ENCODE results near the gene ABCA4. TPM values are rescaled to one million over a fixed set of nuclear protein-coding genes. Genes with fewer than 3 reads are reported as not detected.
"Not testable (repeated sequence)": the region's sequence is repeated elsewhere in the genome, so short reads cannot be mapped to it uniquely, and the experiment has no call there.

Gene ABCA4
- total RNA-seq (not detected), polyA plus RNA-seq (not detected), total RNA-seq (not detected)

- H3K9me3 Mint-ChIP-seq: peaks cover 0 to 1% (median 0%) of the 10 kb centered on the region in 11 donors
- no peak within 1 kb of the TSS for H3K27ac ChIP-seq (ENCODE audit: low read depth, low read length)
- no peaks in the 10 kb centered on the region for H3K9me3 ChIP-seq (ENCODE audit: control insufficient read depth in 2 of 3, low read length in 3 of 3)
- no peaks in the 10 kb centered on the region for H3K36me3 Mint-ChIP-seq
- ATAC-seq (no peak), DNase-seq (no peak)
- H3K27me3 Mint-ChIP-seq: peaks cover 0 to 31% (median 10%) of the 10 kb centered on the region in 5 donors
- no peak within 1 kb of the TSS for H3K4me3 ChIP-seq (ENCODE audit: low read length)
- H3K4me1 ChIP-seq (ENCODE audit: control insufficient read depth in 2 of 2, insufficient read depth in 2 of 2, low read length in 2 of 2): no peaks in the 10 kb centered on the region
- no peaks in the 10 kb centered on the region for H3K36me3 ChIP-seq (ENCODE audit: control insufficient read depth in 2 of 3, insufficient read depth in 3 of 3, low read length in 3 of 3)
- H3K4me1 Mint-ChIP-seq: no peaks in the 10 kb centered on the region
- ChIA-PET CTCF (no interaction called here), POLR2A (no interaction called here)
- intact Hi-C loops (cut with micrococcal nuclease): no loop called here
- H3K27ac Mint-ChIP-seq: no peak within 1 kb of the TSS
- H3K4me3 Mint-ChIP-seq: no peak within 1 kb of the TSS
- no peaks in the 10 kb centered on the region for H3K27me3 ChIP-seq (ENCODE audit: control insufficient read depth in 2 of 2, insufficient read depth in 2 of 2, low read length in 2 of 2)
These were observed at the start of gene ABCA4 for GRCh38 chr1:94120991-94121390. Gene ABCA4, minus strand, starts transcription at chr1:94121148. Its CDS starts 103 bp downstream, at chr1:94121045.

- no peak overlapping the region for H3K27ac ChIP-seq (ENCODE audit: low read depth, low read length)
- Mint-ChIP-seq H3K36me3 (no peaks in the 10 kb centered on the region), H3K4me1 (no peaks in the 10 kb centered on the region), H3K9me3 (peaks cover 0 to 3% (median 0%) of the 10 kb centered on the region in 11 donors), H3K4me3 (no peak overlapping the region), H3K27ac (no peak overlapping the region), H3K27me3 (peaks cover 11 to 38% (median 16%) of the 10 kb centered on the region in 5 donors)
- H3K36me3 ChIP-seq (ENCODE audit: control insufficient read depth in 2 of 3, insufficient read depth in 3 of 3, low read length in 3 of 3): no peaks in the 10 kb centered on the region
- H3K4me3 ChIP-seq (ENCODE audit: low read length): no peak overlapping the region
- POLR2A ChIA-PET: no interaction called here
- no peaks in the 10 kb centered on the region for H3K4me1 ChIP-seq (ENCODE audit: control insufficient read depth in 2 of 2, insufficient read depth in 2 of 2, low read length in 2 of 2)
- CTCF ChIA-PET: interaction anchor here (0.6 to 0.7 kb wide), 2 partner anchors 53 to 295 kb away, joined by 3 read pairs; no protein-coding TSS in a partner anchor
- no peaks in the 10 kb centered on the region for H3K9me3 ChIP-seq (ENCODE audit: control insufficient read depth in 2 of 3, low read length in 3 of 3)
- DNase-seq (no peak), ATAC-seq (no peak)
- H3K27me3 ChIP-seq (ENCODE audit: control insufficient read depth in 2 of 2, insufficient read depth in 2 of 2, low read length in 2 of 2): no peaks in the 10 kb centered on the region
- intact Hi-C loops (cut with micrococcal nuclease): no loop called here
These were observed 48.2 kb upstream of the ABCA4 start for GRCh38 chr1:94169126-94169525.

- no peaks in the 10 kb centered on the region for H3K4me1 Mint-ChIP-seq
- Histone ChIP-seq H3K9me3 (ENCODE audit: control insufficient read depth in 2 of 3, low read length in 3 of 3) (no peaks in the 10 kb centered on the region), H3K4me3 (ENCODE audit: low read length) (no peak overlapping the region), H3K27me3 (ENCODE audit: control insufficient read depth in 2 of 2, insufficient read depth in 2 of 2, low read length in 2 of 2) (no peaks in the 10 kb centered on the region), H3K27ac (ENCODE audit: low read depth, low read length) (no peak overlapping the region), H3K4me1 (ENCODE audit: control insufficient read depth in 2 of 2, insufficient read depth in 2 of 2, low read length in 2 of 2) (no peaks in the 10 kb centered on the region), H3K36me3 (ENCODE audit: control insufficient read depth in 2 of 3, insufficient read depth in 3 of 3, low read length in 3 of 3) (no peaks in the 10 kb centered on the region)
- intact Hi-C loops (cut with micrococcal nuclease): no loop called here
- peaks cover 3 to 60% (median 27%) of the 10 kb centered on the region in 5 donors for H3K27me3 Mint-ChIP-seq
- H3K27ac Mint-ChIP-seq: no peak overlapping the region
- no peak for DNase-seq
- no peaks in the 10 kb centered on the region for H3K36me3 Mint-ChIP-seq
- ChIA-PET POLR2A (no interaction called here), CTCF (no interaction called here)
- no peak overlapping the region for H3K4me3 Mint-ChIP-seq
- H3K9me3 Mint-ChIP-seq: peaks cover 0 to 6% (median 0%) of the 10 kb centered on the region in 11 donors
- no peak for ATAC-seq
These were observed 44.9 kb upstream of the ABCA4 start for GRCh38 chr1:94165843-94166242.

GRCh38 chr1:94164885-94165284 lies 43.9 kb upstream of the ABCA4 start:
- DNase-seq; CTCF ChIA-PET; intact Hi-C loops (cut with micrococcal nuclease); H3K9me3 Mint-ChIP-seq; H3K27me3 ChIP-seq (ENCODE audit: control insufficient read depth in 2 of 2, insufficient read depth in 2 of 2, low read length in 2 of 2); H3K4me1 ChIP-seq (ENCODE audit: control insufficient read depth in 2 of 2, insufficient read depth in 2 of 2, low read length in 2 of 2); H3K36me3 Mint-ChIP-seq; H3K4me3 ChIP-seq (ENCODE audit: low read length); H3K36me3 ChIP-seq (ENCODE audit: control insufficient read depth in 2 of 3, insufficient read depth in 3 of 3, low read length in 3 of 3); H3K27ac Mint-ChIP-seq; ATAC-seq; H3K27ac ChIP-seq (ENCODE audit: low read depth, low read length); H3K4me3 Mint-ChIP-seq; POLR2A ChIA-PET; H3K9me3 ChIP-seq (ENCODE audit: control insufficient read depth in 2 of 3, low read length in 3 of 3); H3K4me1 Mint-ChIP-seq: not testable (repeated sequence)
- peaks cover 7 to 55% (median 34%) of the 10 kb centered on the region in 5 donors for H3K27me3 Mint-ChIP-seq

GRCh38 chr1:94164121-94164520 lies 43.2 kb upstream of the ABCA4 start:
- H3K4me1 Mint-ChIP-seq; ATAC-seq; H3K4me3 ChIP-seq (ENCODE audit: low read length); H3K9me3 ChIP-seq (ENCODE audit: control insufficient read depth in 2 of 3, low read length in 3 of 3); POLR2A ChIA-PET; H3K4me3 Mint-ChIP-seq; intact Hi-C loops (cut with micrococcal nuclease); H3K9me3 Mint-ChIP-seq; H3K4me1 ChIP-seq (ENCODE audit: control insufficient read depth in 2 of 2, insufficient read depth in 2 of 2, low read length in 2 of 2); CTCF ChIA-PET; H3K27ac ChIP-seq (ENCODE audit: low read depth, low read length); H3K27ac Mint-ChIP-seq; H3K36me3 Mint-ChIP-seq; H3K27me3 ChIP-seq (ENCODE audit: control insufficient read depth in 2 of 2, insufficient read depth in 2 of 2, low read length in 2 of 2); DNase-seq; H3K36me3 ChIP-seq (ENCODE audit: control insufficient read depth in 2 of 3, insufficient read depth in 3 of 3, low read length in 3 of 3): not testable (repeated sequence)
- H3K27me3 Mint-ChIP-seq: peaks cover 7 to 50% (median 32%) of the 10 kb centered on the region in 5 donors

- H3K27ac Mint-ChIP-seq; H3K4me3 Mint-ChIP-seq; H3K27me3 ChIP-seq (ENCODE audit: control insufficient read depth in 2 of 2, insufficient read depth in 2 of 2, low read length in 2 of 2); ATAC-seq; H3K4me1 ChIP-seq (ENCODE audit: control insufficient read depth in 2 of 2, insufficient read depth in 2 of 2, low read length in 2 of 2); intact Hi-C loops (cut with micrococcal nuclease); H3K4me3 ChIP-seq (ENCODE audit: low read length); CTCF ChIA-PET; DNase-seq; H3K4me1 Mint-ChIP-seq; H3K9me3 ChIP-seq (ENCODE audit: control insufficient read depth in 2 of 3, low read length in 3 of 3); H3K27ac ChIP-seq (ENCODE audit: low read depth, low read length); H3K36me3 Mint-ChIP-seq; H3K9me3 Mint-ChIP-seq; POLR2A ChIA-PET; H3K36me3 ChIP-seq (ENCODE audit: control insufficient read depth in 2 of 3, insufficient read depth in 3 of 3, low read length in 3 of 3): not testable (repeated sequence)
- H3K27me3 Mint-ChIP-seq: peaks cover 9 to 49% (median 30%) of the 10 kb centered on the region in 5 donors
These were observed 42.3 kb upstream of the ABCA4 start for GRCh38 chr1:94163249-94163648.

GRCh38 chr1:94160811-94161210 lies 39.9 kb upstream of the ABCA4 start:
- POLR2A ChIA-PET: no interaction called here
- Histone ChIP-seq H3K9me3 (ENCODE audit: control insufficient read depth in 2 of 3, low read length in 3 of 3) (no peaks in the 10 kb centered on the region), H3K4me3 (ENCODE audit: low read length) (no peak overlapping the region), H3K27me3 (ENCODE audit: control insufficient read depth in 2 of 2, insufficient read depth in 2 of 2, low read length in 2 of 2) (no peaks in the 10 kb centered on the region), H3K4me1 (ENCODE audit: control insufficient read depth in 2 of 2, insufficient read depth in 2 of 2, low read length in 2 of 2) (no peaks in the 10 kb centered on the region), H3K27ac (ENCODE audit: low read depth, low read length) (no peak overlapping the region), H3K36me3 (ENCODE audit: control insufficient read depth in 2 of 3, insufficient read depth in 3 of 3, low read length in 3 of 3) (no peaks in the 10 kb centered on the region)
- no peak for DNase-seq
- CTCF ChIA-PET: no interaction called here
- intact Hi-C loops (cut with micrococcal nuclease): no loop called here
- peaks cover 0 to 5% (median 0%) of the 10 kb centered on the region in 11 donors for H3K9me3 Mint-ChIP-seq
- H3K36me3 Mint-ChIP-seq: no peaks in the 10 kb centered on the region
- H3K4me3 Mint-ChIP-seq: no peak overlapping the region
- ATAC-seq: no peak
- H3K4me1 Mint-ChIP-seq: no peaks in the 10 kb centered on the region
- H3K27me3 Mint-ChIP-seq: peaks cover 13 to 42% (median 26%) of the 10 kb centered on the region in 5 donors
- H3K27ac Mint-ChIP-seq: no peak overlapping the region

Measured in naive thymus-derived CD4-positive, alpha-beta T cell (primary cell).